Renal pelvis (tissue), 12 donors: ENCODE results near the gene SHANK1. TPM values are rescaled to one million over a fixed set of nuclear protein-coding genes. Genes with fewer than 3 reads are reported as not detected.
"Not testable (repeated sequence)": the region's sequence is repeated elsewhere in the genome, so short reads cannot be mapped to it uniquely, and the experiment has no call there.

Experiments
- DNase-seq: peaks from one replicate; pipeline ENCODE4 v3.0.0-alpha.2; 2013
- long read RNA-seq, 16 experiments: transcript quantifications; one replicate each; lab custom pipeline, GENCODE V29; 2026
- polyA plus RNA-seq, 3 donors: library from polyadenylated mRNA; unstranded; fragments of 120-200 nt; gene quantifications; one replicate each; pipeline ENCODE4 v1.2.1, GENCODE V29; 2013; ENCODE audit not compliant: insufficient read length in 3 of 3

Gene SHANK1
- polyA plus RNA-seq = 1 to 10 TPM; 4.9 to 7.6 (median 6.5) TPM
- long read RNA-seq, donor 1 = 0 reads
- long read RNA-seq, donor 2 = 0 reads
- long read RNA-seq, donor 3, partial matches to known transcripts = 151 of 151 reads
- long read RNA-seq, donor 3, other reads (novel, unspliced or antisense) = 0 of 151 reads
- long read RNA-seq, donor 4 = 0 reads
- long read RNA-seq, donor 5 = 0 reads
- long read RNA-seq, donor 6, partial matches to known transcripts = 0 of 1 reads
- long read RNA-seq, donor 6, other reads (novel, unspliced or antisense) = 0 of 1 reads
- long read RNA-seq, donor 7 = 0 reads
- long read RNA-seq, donor 8, partial matches to known transcripts = 77 of 77 reads
- long read RNA-seq, donor 8, other reads (novel, unspliced or antisense) = 0 of 77 reads
- long read RNA-seq, donor 9, partial matches to known transcripts = 194 of 194 reads
- long read RNA-seq, donor 9, other reads (novel, unspliced or antisense) = 0 of 194 reads
- long read RNA-seq, donor 10 = 0 reads
- long read RNA-seq, donor 11 = 0 reads
- long read RNA-seq, donor 12, partial matches to known transcripts = 75 of 75 reads
- long read RNA-seq, donor 12, other reads (novel, unspliced or antisense) = 0 of 75 reads
- long read RNA-seq, donor 13 = 0 reads
- long read RNA-seq, donor 14 = 0 reads
- long read RNA-seq, donor 15, partial matches to known transcripts = 284 of 284 reads
- long read RNA-seq, donor 15, other reads (novel, unspliced or antisense) = 0 of 284 reads
- long read RNA-seq, donor 16, partial matches to known transcripts = 123 of 159 reads
- long read RNA-seq, donor 16, other reads (novel, unspliced or antisense) = 36 of 159 reads

DNA sequence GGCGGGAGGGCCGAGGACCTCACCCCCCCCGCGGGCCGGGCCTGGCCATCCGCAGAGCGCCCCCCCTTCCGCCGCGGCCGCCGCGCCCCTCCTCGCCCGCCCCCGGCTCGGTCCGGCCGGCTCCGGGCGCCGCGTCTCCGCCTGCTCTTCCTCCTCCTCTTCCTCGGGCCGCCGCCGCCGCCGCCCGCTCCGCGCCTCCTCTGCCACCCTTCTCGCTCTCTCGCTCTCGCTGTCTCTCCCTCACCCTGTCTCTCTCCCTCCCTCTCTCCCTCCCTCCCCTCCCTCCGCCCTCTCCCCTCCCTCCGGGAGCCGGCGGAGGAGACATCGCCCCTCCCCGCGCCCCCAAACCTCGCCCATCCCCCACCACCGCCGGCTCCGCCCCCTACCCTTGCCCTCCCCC lies at the start of gene SHANK1:
TSS of gene SHANK1 (minus strand) at position 237 of the 400 bp plus-strand sequence. CDS start 2,883 bp downstream, outside the sequence.
- DNase-seq = no peak

DNA sequence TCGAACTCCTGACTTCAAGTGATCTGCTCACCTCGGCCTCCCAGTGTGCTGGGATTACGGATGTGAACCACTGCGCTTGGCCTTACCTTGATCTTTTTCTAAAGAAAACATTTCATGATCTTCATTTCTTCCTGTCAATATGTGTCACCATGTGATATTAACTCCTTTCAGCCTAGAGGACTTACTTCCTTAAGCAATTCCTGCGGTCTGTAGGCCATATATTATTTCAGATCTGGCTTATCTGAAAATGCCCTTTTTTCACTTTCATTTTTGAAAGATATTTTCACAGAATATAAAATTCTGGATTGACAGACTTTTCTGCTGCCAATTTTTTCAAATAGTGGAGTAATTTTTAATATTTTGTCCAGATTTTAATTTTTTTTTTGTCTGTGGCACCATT lies 48.7 kb upstream of the SHANK1 start:
- DNase-seq = no peak

DNA sequence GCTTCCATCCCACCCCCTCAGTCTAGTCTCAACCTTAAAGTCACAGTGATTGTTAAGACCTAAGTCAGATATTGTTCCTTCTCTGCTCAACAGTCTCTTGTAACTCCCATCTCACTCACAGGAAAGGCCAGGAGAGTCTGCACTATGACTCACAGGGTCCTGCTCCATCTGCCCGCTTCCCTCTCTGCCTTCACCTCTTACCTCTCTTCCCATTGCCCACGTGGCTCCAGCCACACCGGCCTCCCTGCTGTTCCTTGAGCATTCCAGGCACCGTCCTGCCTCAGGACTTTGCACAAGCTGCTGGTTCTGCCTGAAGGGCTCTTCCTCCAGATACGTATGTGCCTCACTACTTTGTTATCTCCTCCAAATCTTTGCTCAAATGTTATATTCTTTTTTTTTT lies 47.7 kb upstream of the SHANK1 start:
- DNase-seq = not testable (repeated sequence)

DNA sequence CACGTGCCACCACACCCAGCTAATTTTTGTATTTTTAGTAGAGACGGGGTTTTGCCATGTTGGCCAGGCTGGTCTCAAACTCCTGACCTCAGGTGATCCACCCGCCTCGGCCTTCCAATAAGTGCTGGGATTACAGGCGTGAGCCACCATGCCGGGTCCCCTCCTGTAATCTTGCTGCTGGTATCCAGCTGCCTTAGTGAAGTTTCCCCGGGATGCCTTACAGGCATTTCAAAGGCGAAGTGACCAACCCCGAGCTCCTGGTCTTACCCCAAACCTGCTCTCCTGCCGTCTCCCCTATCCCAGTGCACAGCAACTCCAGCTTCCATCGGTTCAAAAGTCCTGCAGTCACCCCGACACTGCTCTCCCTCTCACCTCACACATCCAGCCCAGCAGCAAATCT lies 47.1 kb upstream of the SHANK1 start:
- not testable (repeated sequence) for DNase-seq

DNA sequence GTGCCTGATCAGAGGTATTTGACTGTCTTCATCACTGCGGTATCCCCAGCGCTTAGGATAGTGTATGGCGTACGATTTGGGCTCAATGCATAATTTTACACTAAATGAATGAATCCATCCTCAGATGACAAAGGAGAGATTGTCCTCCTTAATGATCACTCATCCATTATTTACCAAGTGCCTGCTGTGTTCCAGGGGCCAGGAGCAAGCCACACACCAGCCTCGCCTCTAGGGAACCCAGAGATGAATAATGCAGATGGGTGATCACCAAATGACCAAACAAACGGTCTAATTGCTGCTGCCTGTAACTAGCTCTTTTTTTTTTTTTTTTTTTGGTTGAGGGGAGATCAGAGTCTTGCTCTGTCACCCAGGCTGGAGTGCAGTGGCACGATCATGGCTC lies 44.8 kb upstream of the SHANK1 start:
- no peak for DNase-seq

DNA sequence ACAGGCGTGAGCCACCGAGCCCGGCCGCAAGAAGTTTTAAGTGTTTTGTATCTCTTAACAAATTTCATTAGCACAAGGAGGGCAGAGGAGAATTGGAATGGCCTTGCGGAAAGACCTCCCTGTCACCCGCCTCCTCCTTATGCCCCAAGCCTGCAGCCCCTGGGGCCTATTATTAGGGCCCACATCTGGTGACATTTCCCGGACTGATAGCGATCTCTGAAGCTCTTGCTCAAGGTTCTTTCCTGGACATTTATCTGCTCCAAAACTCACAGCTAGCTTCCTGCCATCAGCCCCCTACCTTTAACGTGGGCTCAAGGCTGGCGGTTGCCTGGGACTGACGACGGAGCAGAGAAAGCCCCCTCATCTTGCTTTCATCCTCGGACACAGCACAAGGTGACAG lies 43.9 kb upstream of the SHANK1 start:
- DNase-seq = not testable (repeated sequence)

DNA sequence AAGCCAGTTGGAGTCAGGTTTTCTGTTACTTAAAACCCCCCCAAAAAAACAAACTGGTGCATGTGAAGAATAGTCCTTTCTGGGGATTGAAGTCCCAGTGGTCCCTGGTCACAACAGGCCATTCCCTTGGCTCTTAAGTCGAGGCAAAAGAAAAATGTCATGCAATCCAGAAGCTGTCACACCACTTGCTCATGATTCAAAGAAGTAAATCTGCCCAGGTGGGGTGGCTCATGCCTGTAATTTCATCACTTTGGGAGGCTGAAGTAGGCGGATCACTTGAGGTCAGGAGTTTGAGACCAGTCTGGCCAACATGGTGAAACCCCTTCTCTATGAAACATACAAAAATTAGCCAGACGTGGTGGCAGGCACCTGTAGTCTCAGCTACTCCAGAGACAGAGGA lies 41.9 kb upstream of the SHANK1 start:
- DNase-seq = not testable (repeated sequence)

DNA sequence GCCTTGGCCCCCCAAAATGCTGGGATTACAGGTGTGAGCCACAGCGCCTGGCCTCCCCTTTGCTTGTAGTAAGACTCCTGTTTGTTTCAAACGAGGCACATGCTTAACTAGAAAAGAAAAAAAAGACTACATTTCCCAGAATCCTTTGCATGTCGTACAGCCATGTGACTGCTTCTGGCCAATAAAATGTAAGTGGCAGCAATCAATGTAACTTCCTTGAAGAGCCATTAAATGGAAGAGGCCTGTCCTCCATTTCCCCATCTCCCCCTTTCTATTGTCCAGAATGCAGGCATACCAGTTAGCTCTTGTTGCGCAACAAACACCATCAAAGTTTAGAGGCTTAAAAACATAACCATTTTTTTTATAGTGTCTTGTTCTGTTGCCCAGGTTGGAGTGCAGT lies 40.3 kb upstream of the SHANK1 start:
- DNase-seq = no peak

DNA sequence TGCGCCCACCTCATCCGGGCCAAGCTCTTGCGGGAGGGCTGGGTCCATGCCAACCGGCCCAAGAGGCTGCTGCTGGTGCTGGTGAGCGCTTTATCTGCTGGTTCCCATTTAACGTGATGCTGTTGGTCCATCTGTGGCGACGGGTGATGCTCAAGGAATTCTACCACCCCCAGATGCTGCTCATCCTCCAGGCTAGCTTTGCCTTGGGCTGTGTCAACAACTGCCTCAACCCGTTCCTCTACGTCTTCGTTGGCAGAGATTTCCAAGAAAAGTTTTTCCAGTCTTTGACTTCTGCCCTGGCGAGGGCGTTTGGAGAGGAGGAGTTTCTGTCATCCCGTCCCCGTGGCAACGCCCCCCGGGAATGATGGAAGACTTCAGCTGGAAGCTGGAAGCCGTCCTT lies 39.5 kb upstream of the SHANK1 start:
- DNase-seq = not testable (repeated sequence)

DNA sequence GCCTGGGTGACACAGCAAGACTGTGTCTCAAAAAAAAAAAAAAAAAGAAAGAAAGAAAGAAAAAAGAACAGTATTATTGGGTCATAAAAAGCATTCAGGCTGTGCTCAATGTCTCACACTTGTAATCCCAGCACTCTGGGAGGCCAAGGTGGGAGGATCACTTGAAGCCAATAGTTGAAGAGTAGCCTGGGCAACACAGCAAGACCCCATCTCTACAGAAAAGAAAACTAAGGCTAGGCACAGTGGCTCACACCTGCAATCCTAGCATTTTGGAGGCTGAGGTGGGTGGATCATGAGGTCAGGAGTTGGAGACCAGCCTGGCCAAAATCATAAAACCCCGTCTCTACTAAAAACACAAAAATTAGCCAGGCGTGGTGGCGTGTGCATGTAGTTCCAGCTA lies 38.0 kb upstream of the SHANK1 start:
- DNase-seq = not testable (repeated sequence)

DNA sequence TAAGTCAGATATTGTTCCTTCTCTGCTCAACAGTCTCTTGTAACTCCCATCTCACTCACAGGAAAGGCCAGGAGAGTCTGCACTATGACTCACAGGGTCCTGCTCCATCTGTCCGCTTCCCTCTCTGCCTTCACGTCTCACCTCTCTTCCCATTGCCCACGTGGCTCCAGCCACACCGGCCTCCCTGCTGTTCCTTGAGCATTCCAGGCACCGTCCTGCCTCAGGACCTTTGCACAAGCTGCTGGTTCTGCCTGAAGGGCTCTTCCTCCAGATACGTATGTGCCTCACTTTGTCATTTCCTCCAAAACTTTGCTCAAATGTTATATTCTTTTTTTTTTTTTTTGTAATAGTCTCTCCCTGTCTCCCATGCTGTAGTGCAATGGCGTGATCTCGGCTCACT lies 36.6 kb upstream of the SHANK1 start:
- not testable (repeated sequence) for DNase-seq

DNA sequence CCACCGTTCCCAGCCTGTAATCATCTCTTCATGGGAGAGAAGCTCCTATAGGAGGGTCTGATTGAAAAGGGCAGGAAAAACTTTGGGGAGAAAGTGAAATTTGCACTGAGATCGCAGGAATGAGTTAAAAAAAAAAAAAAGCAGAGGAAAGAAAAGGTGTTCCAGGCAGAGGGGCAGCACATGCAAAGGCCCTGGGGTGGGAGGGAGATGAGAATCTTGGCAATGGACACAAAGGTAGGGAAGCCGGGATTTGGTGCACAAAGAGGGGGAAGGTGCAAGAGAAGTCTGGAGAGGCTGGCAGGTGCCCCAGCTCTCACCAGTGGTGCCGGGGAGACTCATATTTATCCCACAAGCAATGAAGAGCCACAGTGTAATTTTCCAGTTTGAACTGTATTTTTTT lies 34.3 kb upstream of the SHANK1 start:
- no peak for DNase-seq

DNA sequence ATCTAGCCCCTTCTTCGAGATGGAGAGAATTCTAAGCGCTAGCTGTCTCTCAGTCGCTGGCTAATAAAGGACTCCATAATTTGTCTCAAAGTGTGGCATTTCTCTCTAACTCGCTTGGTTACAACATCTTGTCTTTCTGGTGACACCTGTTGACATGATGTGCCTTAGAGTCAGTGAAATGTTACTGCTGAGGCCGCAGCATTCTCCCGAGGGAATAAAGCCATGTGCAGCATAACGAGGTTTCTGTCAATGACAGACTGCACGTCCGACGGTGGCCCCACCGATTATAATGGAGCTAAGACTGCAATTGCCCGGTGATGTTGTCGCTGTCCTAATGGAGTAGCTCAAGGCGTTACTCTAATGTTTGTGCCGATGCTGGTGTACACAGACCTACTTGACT lies 30.4 kb upstream of the SHANK1 start:
- no peak for DNase-seq

DNA sequence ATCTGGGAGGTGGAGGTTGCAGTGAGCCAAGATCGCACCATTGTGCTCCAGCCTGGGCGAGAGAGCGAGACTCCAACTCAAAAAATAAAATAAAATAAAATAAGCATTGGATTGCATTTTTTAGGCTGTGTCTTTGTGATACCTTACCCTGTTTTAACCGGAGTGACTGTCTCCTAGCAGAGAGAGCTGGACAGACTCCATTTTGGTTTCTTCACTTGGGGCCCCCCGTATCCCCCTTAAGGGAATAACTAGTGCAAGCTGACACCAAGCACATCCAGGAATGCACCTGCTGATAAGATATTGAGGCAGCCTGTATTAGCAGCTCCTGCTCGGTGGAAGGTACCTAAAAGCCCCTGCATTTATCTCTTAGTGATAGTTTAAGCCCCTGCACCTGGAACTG lies 29.9 kb upstream of the SHANK1 start:
- DNase-seq = no peak

DNA sequence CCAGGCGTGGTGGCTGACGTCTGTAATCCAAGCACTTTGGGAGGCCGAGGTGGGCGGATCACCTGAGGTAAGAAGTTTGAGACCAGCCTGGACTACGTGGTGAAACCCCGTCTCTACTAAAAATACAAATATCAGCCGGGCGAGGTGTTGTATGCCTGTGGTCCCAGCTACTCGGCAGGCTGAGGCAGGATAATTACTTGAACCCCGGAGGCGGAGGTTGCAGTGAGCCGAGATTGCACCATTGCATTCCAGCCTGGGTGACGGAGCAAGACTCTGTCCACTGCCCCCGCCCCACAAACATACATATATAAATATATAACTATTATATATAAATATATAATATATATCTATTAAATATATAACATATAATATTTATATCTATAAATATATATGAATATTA lies 27.5 kb upstream of the SHANK1 start:
- DNase-seq = not testable (repeated sequence)

DNA sequence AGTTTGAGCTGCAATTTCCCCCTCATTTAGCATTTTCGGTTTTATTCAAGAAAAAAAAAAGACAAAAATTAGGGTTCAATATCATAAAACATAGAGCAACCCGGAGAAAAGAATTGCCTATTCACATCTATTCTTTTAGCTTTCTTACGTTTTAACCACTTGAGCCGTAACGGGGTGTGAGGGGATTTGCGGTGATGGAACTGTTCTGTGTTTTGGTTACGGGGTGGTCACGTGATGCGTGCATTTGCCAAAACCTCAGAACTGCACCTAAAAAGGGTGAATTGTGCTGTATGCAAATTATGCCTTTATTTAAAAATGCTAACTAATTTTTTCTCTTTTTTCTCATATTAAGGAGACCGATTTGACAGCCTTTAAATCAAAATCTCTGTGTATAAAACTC lies 25.6 kb upstream of the SHANK1 start:
- DNase-seq = no peak

DNA sequence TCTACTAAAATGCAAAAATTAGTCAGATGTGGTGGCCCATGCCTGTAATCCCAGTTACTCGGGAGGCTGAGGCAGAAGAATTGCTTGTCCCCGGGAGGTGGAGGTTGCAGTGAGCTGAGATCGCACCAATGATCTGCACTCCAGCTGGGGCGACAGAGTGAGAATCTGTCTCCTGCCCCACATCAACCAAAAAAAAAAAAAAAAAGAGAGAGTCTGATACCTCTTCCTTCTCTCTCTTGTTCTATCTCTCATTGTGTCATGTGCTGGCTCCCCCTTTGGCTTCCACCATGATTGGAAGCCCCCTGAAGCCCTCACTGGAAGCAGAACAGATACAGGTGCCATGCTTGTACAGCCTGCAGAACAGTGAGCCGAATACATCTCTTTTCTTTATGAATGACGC lies 23.9 kb upstream of the SHANK1 start:
- no peak for DNase-seq

DNA sequence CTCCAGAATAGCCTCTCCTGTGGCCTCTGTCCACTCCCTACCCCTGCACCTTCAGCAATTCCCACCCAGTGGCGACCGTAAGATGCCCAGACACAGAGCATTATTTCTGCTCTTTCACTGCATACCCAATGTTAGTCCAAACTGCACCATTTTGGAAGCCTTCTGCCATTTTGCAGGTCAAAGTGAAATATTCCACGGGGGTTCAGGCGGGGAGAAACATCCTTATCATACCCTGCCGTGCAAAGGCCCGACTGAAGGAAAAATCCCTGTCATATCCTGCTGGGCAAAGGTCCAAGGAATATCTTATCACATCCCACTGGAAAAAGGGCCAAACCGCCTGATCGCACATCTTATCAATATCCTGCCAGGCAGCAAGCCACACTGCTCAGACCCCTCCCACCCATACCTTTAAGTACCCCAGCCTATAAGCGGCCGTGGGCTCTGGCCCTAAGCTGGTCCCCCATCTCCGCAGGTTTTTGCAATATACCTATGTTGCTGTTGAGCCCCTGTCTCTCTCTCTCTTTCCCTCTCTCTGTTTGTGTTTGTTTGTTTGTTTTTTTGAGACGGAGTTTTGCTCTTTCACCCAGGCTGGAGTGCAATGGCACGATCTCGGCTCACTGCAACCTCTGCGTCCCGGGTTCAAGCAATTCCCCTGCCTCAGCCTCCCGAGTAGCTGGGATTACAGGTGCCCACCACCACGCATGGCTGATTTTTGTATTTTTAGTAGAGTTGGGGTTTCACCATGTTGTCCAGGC lies 21.8 kb upstream of the SHANK1 start:
- DNase-seq = no peak

DNA sequence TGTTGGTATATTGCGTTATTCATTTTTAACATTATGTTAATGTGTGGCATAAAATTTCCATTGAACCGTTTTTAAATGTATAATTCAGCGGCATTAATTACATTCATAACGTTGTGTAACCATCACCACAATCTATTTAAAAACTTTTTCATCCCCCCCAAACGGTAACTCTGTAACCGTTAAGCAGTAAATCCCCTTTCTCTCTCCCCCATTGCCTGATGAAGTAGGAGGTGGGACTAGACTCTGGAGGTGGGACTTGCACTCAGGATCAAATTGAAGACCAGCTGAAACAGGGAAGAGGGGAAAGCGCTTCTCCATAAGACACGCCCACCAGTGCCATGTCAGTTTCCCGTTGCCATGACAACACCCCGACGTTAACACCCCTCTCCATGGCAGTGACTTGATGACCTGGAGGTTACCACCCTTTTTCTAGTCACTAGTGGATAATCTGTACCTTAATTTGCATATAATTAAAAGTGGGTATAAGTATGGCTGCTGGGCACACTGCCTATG lies 20.4 kb upstream of the SHANK1 start:
- DNase-seq = no peak

DNA sequence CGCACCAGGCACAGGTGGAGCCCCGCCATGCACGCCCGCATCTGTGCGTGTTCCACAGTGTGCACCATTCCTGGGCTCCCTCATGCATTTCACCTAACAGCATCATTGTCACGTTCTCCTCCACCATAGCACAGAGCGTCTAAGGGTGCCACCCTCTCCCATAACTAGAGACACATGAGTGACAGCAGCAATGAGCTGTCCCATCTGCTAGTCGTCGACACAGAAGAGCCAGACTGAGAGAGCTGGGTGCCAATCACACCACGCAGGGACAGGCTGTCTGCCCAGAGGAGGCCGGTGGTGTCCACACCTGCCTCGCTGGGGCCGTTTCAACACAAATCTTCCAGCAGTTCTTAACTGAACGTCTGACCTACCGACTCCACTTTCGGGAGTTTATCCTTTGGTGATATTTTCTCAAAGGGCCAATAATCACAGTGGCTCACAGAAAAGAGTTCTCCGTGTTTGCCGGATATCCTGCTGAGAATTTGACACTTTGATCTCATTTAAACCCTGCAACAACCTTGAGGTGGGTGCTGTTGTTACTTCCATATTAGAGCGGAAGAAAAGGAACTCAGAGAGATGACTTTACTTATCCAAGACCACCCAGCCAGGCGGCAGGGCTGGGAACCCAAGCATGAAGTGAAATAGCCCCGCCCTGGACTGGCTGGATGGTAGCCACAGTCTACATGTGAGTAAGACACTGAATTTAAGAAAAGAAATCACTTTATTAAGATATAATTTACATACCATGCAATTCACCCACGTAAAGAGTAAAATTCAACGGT lies 19.7 kb upstream of the SHANK1 start:
- no peak for DNase-seq

DNA sequence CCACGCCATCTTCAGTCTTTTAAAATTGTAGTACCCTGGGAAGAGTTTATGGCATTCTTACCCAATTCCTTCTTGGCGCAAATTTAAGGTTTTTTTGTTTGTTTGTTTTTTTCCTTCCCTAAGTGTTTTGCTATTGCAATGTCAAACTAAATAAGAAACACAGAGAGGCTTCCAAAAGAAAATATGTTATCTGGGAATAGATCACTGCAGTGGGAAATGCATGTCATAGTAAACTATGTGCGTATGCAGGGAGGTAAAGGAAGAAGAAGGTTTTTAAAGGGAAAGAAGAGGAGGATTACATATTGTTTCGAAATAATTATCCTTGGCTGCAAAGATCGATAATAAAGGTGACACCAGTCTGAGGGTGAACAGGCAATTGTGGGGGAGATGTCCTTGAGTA lies 16.7 kb upstream of the SHANK1 start:
- no peak for DNase-seq
